NK-92 (cell line): Measurements from ENCODE around the gene NDP.

Experiments used
- DNase-seq: peaks from one replicate; lab custom pipeline; 2025; ENCODE audit not compliant: unreplicated experiment; lab: John Stamatoyannopoulos, UW

NDP gene

DNA sequence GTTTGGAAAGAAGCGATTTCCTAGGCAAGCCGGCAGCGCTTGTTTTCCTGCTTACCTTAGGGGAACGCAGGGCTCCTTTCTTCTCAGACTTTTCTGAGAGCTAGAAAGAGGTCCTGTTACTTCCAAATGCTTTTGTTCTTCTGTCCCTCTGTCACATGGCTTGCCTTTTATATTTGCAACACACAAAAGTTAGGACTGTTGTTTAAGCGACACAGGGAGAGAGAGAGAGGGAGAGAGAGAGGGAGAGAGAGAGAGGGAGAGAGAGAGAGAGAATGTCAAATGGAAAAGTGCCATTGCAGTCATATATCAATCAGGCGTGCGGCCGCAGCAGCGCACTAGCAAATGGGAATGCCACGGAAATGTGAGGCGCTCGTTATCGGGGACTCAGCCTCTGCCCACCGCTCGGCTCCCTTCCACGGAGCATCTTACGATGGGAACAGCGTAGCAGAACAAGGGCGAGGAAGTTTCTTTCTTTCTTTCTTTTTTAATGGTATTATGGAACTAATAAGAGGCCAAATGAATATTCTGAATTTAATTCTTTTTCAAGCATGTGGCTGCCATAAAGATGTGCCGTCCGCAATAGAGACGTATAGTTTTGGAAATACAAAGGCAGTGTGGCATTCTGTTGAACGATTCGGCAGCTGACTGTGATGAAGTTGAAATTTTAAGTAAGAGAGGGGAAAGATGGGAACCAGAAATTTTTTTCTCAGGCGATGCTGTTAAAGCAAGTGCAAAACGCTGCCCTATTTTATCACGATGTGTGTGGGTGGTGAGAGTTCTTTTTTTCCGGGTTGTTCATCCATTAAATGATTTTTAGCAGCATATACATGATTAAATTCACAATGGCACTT lies at the start of gene NDP:
Gene NDP (minus strand): TSS at position 142 of the 851 bp plus-strand sequence. CDS start 14,745 bp downstream, outside the sequence.
- DNase-seq: no peak

GRCh38 chrX:44022964-44023363 lies 49.8 kb upstream of the NDP start:
- DNase-seq: no peak

- no peak for DNase-seq
Measured at GRCh38 chrX:44020693-44021092, 47.5 kb upstream of the NDP start.

- DNase-seq: no peak
Measured at GRCh38 chrX:44019911-44020310, 46.7 kb upstream of the NDP start.

GRCh38 chrX:44017676-44018075 lies 44.5 kb upstream of the NDP start:
- DNase-seq: no peak

DNA sequence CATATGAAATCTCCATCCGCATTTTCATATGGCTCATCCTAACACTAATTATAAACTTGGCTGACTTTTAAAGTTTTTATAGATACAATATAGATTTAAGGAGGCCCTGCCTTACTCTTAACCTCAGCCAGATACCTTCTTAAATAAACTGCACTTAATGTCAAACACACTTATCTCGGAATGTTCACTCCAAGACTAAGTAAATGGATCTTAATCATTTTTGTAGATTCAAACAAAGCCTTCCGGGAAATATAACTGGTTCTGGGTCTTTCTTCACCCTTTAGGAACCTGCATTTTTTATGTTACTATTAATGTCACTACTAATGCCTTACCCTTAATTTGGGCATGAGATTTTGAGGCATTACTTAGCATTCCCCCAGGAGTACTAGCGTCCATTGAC lies 43.7 kb upstream of the NDP start:
- no peak for DNase-seq

- no peak for DNase-seq
Measured at GRCh38 chrX:44012484-44013096, 39.4 kb upstream of the NDP start.

- no peak for DNase-seq
Measured at GRCh38 chrX:44011506-44011905, 38.3 kb upstream of the NDP start.

DNA sequence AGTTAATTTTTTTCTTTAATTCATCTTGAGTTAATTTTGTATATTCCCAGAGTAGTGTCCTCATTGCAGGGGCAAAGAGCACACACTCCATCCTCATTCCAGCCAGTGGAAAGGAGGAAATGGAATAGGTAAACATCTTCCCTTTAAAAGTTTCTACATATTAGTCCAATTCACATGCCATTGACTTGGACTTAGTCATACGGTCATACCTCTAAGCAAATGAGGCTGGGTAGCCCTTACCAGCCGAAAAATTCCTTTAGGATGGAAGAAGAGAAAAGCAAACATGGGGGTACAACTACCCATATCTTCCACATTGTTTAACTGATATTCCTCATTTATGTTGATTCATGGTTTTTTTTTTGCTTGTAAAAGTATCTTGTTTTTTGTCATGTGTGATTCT lies 37.4 kb upstream of the NDP start:
- no peak for DNase-seq

DNA sequence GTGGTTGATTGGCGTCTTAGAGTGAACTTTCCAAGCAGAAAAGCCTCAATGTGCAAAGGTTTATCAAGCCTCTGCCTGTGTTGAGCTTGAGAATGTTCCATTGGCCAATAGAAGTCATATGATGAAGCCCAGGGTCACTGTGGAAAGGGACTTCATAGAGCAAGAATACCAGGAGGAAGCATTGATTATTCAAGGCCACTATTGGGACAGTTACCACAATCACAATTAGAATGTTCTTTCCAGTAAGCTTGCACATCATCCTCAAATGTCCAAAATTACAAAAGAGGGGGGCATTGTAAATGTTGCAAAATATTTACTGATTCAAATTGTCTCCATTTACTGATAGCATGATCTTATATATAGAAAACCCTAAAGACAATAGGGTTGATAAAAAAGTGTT lies 32.9 kb upstream of the NDP start:
- no peak for DNase-seq

DNA sequence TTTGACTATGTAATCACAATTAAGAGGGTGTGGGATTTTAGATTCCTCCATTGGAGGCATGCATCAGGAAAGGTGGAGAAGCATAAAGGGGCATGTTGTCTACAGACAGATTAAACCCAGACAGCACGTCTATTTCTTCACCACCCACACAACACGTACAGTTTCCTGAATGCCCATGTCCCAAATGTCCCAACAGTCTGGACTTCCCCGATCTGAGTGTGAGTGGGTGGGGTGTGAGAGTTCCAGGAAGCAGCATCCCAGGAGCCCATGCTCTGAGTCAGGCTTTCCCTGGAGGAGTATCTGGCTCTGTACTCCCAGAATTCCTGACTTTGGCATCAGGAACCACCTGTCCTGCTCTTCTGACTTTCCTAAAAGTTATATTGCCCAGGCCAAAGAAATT lies 30.8 kb upstream of the NDP start:
- DNase-seq: no peak

GRCh38 chrX:44002567-44002966 lies 29.4 kb upstream of the NDP start:
- no peak for DNase-seq

- no peak for DNase-seq
Measured at GRCh38 chrX:43998374-43998773, 25.2 kb upstream of the NDP start.

DNA sequence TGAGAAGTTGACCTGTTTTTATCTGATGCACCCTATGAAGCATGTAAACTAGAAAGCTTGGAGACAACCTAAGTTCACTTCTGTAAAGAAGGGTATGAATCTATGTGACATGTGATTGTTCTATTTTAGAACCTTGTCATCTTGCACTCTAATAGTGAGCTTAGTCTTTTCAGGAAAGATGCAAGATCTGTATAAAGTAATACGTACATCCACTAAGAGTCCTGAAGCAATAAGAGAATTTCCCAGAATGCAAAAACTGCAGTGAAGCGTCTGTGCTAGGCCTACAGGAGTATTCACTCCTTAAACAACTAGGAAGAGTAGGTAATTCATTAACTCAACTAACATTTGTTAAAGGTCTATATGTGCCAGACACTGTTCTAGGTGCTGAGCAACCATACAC lies 23.3 kb upstream of the NDP start:
- no peak for DNase-seq

- DNase-seq: no peak
Measured at GRCh38 chrX:43986083-43986482, 12.9 kb upstream of the NDP start.

GRCh38 chrX:43985511-43985910 lies 12.3 kb upstream of the NDP start:
- no peak for DNase-seq

DNA sequence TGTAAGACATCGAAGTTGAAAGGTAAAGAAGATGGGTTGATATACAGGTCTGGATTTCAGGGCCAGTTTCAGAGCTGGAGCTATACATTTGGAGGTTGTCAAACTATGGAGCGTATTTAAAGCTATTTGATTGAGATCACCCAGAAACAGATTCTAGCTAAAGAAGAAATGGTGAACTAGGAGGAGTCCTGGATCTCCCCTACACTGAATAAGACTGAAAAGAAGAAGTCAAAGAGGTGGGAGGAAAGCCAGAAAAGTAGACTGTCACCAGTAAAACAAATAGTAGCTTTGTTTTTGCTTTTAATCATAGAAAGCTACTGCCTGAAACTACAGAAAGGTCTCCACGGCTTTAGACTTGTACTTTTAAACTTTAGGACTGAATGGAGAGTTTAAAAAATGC lies 5.0 kb upstream of the NDP start:
- DNase-seq: no peak

GRCh38 chrX:43976205-43976604 lies 3.0 kb upstream of the NDP start:
- DNase-seq: no peak

GRCh38 chrX:43975796-43976195 lies 2.6 kb upstream of the NDP start:
- no peak for DNase-seq

DNA sequence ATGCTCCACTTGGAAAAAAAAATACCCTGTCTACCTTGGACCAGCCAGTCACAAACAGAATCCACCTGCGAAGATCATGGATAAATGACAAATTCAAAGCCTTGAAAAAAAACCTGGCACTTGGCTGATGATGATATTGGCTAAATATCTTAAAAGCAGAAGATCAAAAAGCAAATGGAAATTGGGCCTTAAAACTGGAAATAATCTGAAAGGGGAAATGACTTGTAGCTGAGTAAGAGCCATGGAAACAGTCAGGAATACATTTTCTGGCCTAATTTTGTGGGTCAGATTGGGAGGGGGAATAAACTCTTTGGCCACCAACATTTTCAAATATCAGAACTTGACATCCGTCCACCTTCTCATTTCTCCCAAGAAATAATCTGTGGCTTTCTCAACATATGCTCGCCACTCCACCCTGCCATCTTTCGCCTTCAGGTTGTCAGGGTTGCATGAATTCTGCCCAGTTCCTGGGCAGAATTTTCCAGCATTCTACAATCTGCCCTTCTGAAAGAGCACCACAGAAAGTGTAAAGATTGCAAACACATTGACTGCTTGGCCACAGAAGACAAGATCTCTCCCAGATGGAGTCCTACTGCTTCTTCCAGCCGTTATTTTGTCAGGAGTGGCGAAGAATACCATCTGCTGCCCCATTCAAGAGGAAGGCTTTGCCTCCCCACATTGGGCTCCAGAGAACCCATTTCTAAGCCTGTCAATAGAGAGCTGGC lies 1.7 kb upstream of the NDP start:
- no peak for DNase-seq

GRCh38 chrX:43974100-43974475 lies 898 bp upstream of the NDP start:
- no peak for DNase-seq
